Measurements from ENCODE around the gene THOC6. TPM values are rescaled to one million over a fixed set of nuclear protein-coding genes. Genes with fewer than 3 reads are reported as not detected.

THOC6 gene
- total RNA-seq, 1 experiment from 2014 or later: 18.7 TPM

DNA sequence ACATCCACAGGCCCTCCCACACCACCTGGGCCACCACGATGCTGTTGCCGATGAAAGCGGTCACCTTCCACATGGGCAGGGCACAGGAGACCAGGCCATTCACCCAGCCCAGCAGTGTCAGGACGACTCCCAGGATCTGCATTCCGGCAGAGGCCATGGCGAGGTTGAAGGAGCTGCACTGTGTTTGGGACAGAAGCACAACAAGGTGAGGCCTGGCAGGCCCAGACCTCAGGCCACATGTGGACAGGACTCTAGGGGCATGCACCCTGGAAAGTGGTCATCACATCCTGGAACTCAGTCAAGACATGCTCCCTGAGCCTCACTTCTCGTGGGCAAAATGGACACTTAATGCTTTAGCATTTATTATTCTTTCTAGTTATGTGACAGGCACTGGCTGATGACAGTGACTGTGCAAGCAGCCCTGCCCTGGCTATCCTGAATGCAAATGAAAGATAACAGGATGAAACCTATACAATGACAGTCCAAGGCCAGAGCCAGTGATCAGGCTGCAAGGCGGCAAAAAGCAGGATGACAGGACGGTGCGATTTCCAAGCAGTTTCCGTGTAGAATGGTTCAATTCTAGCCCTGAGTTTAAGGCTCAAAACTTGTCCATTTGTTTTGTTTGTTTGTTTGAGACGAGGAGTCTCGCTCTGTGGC is 7.8 kb upstream of the THOC6 start:
- no peak for DNase-seq (ENCODE audit: low read depth)

DNA sequence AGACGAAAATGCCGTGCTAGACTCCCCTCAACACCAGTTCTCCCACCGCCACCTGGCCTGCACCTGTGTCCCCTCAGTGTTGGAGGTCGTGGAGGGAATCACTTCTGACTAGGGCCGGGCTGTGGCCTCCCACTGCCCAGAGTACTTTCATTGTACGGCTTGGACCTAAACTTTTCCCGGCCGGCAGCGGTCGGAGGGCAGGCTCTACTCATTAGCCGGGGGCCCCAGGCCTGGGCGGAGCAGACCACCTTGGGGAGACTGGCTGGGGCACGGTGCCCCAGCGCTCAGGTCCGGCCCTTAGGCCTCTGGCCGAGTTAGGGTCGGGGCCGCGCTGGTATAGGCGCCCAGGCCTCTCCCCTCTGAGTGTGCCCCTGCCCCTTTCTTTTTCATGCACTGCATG is 6.5 kb upstream of the THOC6 start:
- DNase-seq (ENCODE audit: low read depth): no peak

DNA sequence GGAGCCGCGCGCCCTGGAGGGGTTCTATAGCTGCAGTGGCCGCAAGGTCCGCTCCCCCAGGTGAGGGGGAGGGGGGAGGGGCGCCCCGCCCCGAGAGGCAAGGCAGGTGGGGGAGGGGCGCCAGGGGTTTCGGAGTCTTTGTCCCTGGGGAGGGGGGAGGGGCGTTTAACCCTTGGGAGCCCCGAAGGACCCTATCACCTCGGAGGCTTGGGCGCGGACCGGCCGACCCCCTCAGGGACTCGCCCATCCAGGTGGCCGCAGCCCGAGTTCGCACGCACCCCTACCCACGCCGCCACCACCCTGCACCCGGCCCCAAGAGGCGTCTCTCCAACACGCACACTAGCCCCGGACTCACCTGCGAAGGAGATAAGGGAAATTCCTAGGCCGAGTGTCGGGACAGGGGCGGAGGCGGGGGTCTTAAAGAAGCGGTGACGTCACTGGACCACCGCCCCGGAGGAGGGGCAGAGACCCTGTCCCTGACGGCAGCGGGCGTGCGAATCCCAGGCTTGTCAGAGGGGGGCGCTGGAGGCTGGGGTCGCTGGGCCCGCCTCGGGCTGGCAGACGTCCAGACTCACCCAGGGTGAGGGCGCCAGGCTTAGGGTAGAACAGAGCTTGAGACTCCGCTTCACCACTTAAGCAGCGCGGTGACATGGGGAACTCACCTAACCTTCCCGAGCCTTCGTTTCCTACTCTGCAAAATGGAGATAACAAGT is 5.9 kb upstream of the THOC6 start, which contains the start of gene CLDN6:
Gene CLDN6, minus strand, starts transcription at position 390 of the 713 bp plus-strand sequence. CDS start 2,162 bp downstream, outside the sequence.
- DNase-seq (ENCODE audit: low read depth): no peak

DNA sequence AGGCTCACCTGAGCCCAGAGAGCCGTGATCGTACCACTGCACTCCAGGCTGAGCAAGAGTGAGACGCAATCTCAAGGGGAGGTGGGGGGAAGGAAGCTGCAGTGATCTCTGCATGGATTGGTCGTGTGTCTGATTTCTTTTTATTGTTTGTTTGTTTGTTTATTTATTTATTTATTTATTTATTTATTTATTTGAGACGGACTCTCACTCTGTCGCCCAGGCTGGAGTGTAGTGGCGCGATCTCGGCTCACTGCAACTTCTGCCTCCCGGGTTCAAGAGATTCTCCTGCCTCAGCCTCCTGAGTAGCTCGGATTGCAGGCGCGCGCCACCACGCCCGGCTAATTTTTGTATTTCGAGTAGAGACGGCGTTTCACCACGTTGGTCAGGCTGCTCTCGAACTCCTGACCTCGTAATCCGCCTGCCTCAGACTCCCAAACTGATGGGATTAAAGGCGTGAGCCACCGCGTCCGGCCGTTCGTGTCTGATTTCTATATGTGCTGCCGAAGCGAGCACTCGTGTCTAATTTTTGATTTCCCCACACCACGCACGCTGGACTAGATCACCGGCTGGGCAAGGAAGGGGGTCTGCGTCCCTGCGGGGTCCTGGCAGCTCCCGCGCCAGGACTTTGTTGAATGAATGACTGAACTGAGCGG is 4.1 kb upstream of the THOC6 start:
- no peak for DNase-seq (ENCODE audit: low read depth)

DNA sequence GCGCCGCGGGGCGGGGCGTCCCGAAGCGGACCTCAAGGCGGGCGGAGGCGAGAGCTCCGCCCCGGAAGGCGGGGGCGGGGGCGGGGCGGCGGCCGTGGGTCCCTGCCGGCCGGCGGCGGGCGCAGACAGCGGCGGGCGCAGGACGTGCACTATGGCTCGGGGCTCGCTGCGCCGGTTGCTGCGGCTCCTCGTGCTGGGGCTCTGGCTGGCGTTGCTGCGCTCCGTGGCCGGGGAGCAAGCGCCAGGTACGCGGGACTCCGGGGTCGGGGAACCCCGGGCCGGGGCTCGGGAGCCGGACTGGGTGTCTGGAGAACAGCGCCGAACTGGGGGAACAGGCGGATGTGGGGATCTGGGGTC is 3.6 kb upstream of the THOC6 start, which contains the start of gene TNFRSF12A:
Gene TNFRSF12A, plus strand, starts transcription at position 122 of the 357 bp plus-strand sequence. Its CDS starts 30 bp downstream, at position 152.
- peak; percentile 74 for DNase-seq (ENCODE audit: low read depth)

DNA sequence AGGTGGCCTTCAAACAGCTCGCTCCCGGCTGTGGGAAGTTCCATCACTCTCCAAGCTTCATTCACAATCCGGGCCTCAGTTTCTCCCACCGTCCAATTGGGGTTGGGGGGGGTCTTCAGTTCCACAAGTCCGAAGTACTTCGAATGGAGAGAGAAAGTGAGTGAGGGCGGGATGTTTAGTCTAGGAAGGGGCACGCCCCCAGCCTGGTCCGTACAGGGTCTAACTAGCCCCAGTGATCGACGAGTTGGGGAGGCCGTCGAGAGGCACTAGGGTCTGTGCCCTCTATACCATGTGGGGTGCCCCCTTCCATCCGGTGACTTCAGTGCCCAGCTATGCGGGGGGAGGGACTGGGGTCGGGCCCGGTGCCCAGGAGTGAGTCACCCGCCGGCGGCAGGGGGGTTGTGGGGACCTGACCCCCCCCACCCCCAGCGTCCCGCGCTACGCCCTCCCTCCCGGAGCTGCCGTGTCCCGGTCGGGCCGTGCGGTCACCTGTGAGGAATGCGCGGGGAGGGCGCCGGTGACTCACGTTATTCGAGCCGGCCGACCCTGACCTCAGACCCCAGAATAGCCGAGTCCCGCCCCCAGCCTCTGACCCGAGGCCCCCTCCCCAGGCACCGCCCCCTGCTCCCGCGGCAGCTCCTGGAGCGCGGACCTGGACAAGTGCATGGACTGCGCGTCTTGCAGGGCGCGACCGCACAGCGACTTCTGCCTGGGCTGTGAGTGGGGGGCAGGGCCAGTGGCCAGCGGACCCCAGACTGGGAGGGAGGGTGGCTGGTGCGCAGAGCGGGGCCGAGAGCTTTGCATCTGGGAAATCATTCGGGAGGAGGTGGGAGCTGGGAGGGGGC is 3.0 kb upstream of the THOC6 start:
- DNase-seq (ENCODE audit: low read depth): peak; percentile 93

DNA sequence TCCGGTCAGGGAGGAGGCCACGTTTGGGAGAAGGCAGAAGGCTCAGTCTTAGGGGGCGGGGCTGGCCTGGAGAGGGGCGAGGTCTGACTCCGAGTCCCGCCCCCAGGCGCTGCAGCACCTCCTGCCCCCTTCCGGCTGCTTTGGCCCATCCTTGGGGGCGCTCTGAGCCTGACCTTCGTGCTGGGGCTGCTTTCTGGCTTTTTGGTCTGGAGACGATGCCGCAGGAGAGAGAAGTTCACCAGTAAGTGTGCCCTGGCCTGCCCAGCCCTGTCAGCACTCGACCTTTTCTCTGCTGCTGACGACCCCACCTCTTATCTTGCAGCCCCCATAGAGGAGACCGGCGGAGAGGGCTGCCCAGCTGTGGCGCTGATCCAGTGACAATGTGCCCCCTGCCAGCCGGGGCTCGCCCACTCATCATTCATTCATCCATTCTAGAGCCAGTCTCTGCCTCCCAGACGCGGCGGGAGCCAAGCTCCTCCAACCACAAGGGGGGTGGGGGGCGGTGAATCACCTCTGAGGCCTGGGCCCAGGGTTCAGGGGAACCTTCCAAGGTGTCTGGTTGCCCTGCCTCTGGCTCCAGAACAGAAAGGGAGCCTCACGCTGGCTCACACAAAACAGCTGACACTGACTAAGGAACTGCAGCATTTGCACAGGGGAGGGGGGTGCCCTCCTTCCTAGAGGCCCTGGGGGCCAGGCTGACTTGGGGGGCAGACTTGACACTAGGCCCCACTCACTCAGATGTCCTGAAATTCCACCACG is 2.2 kb upstream of the THOC6 start:
- DNase-seq (ENCODE audit: low read depth): peak; percentile 97

DNA sequence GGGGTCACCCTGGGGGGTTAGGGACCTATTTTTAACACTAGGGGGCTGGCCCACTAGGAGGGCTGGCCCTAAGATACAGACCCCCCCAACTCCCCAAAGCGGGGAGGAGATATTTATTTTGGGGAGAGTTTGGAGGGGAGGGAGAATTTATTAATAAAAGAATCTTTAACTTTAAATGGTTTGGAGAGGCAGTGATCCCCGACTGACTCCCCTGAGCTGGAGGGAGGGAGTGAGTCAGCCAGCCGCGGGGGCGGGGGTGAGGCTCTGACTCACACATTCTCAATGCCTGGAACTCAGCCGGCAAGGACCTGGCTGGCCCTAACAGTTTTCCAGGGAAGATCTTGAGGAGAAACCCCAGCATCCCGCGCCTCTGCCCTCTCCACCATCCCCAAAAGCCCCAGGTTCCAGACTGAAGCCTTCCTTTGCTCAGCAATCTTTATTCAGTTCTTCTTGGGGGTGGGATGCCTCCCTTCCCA is 1.6 kb upstream of the THOC6 start:
- DNase-seq (ENCODE audit: low read depth): peak; percentile 96

DNA sequence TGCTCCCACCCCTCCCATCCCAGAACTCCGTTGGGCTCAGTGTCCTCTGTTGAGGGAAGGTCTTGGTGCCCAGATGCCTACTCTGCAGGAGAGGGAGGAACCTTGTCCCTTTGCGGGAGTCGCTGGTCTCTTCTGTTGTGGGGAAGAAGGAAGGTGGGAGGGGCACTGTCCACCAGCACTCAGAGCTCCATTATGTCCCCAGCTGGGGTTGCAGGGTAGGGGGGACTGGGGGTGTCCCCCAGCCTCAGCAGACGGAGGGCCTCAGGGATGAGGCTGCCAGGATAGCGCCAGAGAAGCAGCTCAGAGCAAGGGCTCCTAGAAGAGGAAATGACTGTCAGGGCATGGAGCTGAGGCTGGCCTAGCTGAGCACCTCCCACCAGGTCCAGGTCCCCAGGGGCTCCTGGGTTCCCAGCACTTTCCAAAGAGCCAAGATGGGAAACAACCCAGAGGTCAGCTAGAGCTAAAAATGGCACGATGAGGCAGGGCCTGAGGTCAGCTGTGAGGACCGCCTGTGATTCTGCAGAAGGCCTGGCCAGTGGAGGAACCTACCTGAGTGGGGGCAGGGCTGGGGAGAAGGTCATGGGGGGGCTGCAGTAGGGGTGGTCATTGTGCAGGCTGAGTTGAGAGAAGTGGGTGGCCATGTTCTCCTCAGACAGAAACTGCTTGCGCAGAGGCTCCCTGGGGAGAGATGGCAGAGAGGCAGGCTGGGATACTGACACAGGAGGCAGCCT is 986 bp upstream of the THOC6 start:
- DNase-seq (ENCODE audit: low read depth): peak; percentile 85

DNA sequence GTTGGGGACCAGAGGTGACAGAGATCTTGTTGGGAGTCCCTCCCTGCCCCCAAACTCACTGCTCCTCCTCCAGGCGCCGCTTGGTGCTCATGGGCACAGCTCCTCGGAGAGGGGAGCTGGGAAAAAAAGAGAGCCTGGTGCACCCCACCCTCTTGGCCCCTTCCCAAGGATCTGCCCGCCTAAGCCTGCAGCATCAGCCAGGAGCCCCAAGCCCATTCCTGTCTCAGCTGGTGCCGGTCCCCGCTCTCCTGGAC is 493 bp upstream of the THOC6 start:
- peak; percentile 88 for DNase-seq (ENCODE audit: low read depth)

DNA sequence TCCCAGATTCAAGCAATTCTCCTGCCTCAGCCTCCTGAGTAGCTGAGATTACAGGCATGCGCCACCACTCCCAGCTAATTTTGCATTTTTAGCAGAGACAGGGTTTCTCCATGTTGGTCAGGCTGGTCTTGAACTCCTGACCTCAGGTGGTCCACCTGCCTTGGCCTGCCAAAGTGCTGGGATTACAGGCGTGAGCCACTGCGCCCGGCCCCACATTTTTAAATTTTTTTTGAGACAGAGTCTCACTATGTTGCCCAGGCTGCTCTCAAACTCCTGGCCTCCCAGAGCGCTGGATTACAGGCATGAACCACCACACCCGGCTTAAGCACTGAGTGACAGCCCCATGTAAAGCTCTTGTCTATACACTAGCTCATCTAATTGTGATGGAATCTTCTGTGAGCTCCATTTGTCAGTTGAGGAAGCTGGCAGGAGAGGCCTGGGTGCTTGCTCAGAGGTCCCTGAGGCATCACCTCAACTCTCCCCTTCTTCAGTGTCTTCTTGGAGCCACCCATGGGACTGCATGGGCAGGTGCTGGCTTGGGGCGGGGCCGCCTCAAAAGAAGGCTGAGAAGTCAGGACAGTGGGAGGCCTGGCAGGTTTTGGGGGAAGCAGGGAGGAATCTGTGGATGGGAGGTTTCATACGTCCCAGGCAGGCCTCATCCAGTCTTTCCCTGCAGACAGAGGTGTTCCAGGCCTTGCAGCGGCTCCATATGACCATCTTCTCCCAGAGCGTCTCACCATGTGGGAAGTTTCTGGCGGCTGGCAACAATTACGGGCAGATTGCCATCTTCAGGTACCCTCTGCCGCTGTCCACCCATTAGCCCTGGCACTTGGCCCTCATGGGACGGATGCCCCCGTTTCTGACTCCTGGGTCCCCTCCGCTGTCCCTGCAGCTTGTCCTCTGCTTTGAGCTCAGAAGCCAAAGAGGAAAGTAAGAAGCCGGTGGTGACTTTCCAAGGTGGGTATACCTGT is 1.5 kb downstream of the THOC6 start:
- DNase-seq (ENCODE audit: low read depth): no peak

DNA sequence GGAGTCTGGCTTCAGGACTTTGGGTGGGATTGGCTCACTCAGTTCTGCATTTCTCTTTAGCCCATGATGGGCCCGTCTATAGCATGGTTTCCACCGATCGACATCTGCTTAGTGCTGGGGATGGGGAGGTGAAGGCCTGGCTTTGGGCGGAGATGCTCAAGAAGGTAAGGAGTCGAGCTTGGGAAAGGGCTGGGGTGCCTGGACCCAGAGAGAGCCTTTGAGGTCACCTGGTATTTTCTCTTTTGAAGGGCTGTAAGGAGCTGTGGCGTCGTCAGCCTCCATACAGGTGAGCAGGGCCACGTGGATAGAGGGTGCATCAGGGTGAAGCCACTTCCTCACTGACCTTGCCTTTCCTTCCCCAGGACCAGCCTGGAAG is 2.2 kb downstream of the THOC6 start:
- no peak for DNase-seq (ENCODE audit: low read depth)

DNA sequence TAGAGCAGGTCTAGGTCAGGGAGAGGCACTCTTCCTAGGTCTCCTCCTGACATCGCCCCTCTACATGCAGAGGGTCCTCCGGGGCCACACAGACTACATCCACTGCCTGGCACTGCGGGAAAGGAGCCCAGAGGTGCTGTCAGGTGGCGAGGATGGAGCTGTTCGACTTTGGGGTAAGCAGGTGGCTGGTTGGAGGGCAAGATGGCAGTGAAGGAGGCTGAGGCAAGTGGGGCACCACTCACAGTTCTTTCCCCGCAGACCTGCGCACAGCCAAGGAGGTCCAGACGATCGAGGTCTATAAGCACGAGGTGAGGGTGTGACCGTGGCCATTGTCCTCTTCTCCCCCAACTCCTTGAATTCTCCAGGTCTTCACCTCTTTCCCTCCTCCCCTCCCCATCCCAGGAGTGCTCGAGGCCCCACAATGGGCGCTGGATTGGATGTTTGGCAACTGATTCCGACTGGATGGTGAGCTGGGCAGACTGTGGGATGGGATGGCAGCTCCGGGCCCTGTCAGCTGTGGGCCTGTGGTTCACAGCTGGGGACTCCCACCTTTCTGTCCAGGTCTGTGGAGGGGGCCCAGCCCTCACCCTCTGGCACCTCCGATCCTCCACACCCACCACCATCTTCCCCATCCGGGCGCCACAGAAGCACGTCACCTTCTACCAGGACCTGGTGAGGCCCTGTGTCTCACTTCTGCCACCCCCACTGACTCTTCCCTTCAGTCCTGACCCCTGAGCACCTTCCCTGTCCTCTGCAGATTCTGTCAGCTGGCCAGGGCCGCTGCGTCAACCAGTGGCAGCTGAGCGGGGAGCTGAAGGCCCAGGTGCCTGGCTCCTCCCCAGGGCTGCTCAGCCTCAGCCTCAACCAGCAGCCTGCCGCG is 3.0 kb downstream of the THOC6 start:
- DNase-seq (ENCODE audit: low read depth): no peak

DNA sequence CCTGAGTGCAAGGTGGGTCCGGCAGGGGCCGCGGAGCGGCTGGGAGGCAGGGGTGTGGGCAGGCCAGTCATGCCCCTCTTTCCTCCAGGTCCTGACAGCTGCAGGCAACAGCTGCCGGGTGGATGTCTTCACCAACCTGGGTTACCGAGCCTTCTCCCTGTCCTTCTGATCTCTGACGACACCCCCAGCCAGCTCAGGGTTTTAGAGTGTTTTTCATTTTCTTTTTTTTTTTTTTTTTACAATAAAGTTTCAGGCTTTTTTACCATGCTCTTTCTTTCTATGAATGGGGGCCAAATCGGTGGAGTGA is 3.6 kb downstream of the THOC6 start:
- peak; percentile 18 for DNase-seq (ENCODE audit: low read depth)

DNA sequence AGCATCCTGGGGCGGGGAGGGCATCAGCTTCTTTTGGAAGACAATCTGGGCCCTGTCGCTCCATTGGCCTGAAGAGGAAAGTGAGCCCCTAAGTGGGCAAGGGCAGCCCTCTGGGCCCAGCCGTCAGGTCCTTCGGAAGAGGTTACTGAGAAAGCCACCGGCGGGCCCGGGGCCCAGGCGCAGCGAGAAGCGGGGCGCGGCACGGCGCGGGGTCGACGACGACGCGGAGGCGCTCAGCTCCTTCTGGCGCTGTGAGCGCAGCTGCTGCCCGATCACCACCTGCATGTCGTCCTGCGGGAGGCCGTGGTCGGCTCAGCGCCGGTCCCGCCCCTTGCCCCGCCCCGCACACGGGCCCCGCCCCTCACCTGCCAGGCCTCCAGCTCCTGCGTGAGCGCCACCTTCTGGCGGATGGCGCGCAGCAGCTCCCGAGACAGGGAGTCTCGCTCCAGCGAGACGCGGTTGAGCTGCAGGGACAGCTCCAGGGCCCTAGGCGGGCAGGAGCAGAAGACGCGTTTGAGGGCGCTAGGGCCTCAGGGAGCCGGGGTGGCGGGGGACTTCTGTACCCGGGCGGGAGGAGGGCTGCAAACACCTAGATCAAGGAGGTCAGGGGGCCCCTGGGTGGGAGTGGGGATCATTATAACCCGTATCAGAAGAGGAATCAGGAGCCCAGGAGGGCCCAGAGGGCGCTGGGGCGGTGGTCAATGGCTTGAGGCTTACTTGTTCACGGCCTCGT is 4.3 kb downstream of the THOC6 start:
- peak; percentile 27 for DNase-seq (ENCODE audit: low read depth)

DNA sequence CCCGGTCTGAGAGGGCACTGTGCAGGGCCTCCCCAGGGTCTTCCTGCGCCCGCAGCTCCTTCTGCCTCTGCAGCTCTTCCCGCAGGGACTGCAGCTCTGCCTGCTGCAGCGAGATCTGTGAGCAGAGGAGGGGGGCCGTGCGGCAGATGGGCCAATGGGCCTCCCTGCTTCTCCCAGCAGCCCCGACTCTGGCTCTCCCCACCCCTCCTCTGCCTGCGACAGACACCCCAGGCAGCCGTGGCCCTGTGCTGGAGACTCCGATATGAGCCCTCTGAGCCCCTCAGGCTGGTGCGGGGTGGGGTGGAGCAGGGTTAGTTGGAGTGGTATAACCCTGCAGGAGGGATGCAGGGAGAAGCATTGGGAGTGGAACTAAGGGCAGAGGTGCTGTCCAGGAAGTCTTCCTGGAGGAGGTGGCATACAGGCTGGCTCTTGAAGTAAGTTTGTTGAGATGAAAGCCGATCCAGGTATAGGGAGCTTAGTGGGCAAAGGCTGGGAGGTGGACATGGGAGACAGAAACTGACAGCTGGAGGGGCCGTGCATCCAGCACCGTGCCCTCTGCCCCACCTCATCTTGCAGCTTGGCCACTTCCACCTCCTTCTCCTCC is 5.0 kb downstream of the THOC6 start:
- DNase-seq (ENCODE audit: low read depth): no peak

DNA sequence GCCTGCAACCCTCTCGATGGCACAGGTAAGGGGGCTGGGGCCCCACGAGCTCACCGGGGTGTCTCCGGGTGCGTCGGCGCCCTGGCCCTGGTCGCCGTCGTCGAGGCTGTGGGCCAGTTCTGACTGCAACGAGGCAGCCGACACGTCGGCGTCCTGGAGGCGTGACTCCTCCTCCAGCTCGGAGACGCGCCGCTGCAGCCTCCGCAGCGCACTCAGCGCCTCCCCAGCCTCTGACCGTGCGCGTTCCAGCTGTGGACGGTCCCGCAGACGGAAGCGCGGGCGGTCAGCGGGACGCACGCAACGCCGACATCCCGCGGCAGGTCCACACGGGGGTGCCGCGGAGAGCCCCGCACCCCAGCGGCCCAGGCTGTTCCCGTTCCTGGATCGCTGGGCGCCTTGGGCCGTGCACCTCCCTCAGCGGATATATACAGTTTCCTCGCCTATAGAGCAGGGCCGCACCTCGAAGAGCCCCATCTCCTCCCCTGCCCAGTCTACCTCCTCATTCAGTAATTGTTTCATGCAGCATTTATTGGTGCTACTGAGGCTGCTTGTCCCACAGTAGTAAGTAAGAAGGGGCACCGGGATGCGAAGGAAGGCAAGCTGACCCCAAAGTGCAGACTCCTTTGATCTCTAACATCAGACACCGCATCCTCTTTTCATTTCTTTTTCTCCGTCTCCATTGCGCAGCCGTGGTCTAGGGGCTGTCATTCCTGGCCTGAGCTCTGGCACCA is 5.8 kb downstream of the THOC6 start:
- DNase-seq (ENCODE audit: low read depth): no peak
